Keratinocyte (primary cell): ENCODE results near the gene PSMD6.

ENCODE experiments used
- CTCF ChIP-seq, 3 experiments: IDR thresholded peaks in 1 of 3; conservative IDR thresholded peaks in 1 of 3; optimal IDR thresholded peaks in 1 of 3; 2 replicates in 2 of 3; 3 replicates in 1 of 3; pipeline versions ENCODE3 to v1.5.1; 2011; ENCODE audit warnings: low read length in 3 of 3, mild to moderate bottlenecking in 3 of 3, moderate library complexity in 2 of 3, control low read depth in 1 of 3, inconsistent platforms in 1 of 3; ENCODE audit not compliant: insufficient read depth in 2 of 3; ENCODE audit errors: extremely low read depth in 1 of 3
- EZH2 ChIP-seq: IDR thresholded peaks from one replicate; pipeline ENCODE4 v1.6.1; 2012; ENCODE audit warnings: inconsistent platforms, mild to moderate bottlenecking, low read length, moderate library complexity

- TF ChIP-seq CTCF (optimal IDR thresholded peaks at IDR 0.05 in 1 of 3, IDR thresholded peaks at IDR 0.05 in 1 of 3, conservative IDR thresholded peaks at IDR 0.05 in 1 of 3; ENCODE audit: extremely low read depth in 1 of 3, insufficient read depth in 2 of 3, low read length in 3 of 3) (no peak), EZH2 (no peak)
Observed at GRCh38 chr3:64042952-64043351, 19.7 kb upstream of the PSMD6 start.
